Measurements from ENCODE around the gene ZNF845.

DNA sequence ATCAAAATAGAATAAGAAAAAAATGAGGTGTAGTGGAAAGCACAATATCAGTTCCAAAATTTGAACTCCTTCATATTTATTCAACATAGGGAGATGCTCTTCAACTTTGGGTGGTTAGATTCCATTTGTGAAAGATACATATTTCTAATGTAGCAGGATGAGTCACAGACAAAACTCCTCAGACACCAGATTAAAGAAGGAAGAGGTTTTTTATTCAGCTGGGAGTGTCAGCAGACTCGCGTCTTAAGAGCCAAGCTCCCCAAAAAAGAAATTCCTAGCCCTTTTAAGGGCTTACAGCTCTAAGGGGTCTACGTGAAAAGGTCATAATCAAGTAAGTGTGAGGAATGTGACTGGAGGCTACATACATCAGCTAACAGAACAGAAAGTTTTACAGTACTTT lies 54.6 kb downstream of the ZNF845 start:
- no peak for TF ChIP-seq POLR2A (IDR thresholded peaks at IDR 0.05)
- TF ChIP-seq, protein P1, sequence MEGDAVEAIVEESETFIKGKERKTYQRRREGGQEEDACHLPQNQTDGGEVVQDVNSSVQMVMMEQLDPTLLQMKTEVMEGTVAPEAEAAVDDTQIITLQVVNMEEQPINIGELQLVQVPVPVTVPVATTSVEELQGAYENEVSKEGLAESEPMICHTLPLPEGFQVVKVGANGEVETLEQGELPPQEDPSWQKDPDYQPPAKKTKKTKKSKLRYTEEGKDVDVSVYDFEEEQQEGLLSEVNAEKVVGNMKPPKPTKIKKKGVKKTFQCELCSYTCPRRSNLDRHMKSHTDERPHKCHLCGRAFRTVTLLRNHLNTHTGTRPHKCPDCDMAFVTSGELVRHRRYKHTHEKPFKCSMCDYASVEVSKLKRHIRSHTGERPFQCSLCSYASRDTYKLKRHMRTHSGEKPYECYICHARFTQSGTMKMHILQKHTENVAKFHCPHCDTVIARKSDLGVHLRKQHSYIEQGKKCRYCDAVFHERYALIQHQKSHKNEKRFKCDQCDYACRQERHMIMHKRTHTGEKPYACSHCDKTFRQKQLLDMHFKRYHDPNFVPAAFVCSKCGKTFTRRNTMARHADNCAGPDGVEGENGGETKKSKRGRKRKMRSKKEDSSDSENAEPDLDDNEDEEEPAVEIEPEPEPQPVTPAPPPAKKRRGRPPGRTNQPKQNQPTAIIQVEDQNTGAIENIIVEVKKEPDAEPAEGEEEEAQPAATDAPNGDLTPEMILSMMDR (IDR thresholded peaks at IDR 0.05) = no peak

Data from adrenal gland (tissue), 5 donors.